HepG2 (cell line): Measurements from ENCODE around the gene AGAP1. TPM values are rescaled to one million over a fixed set of nuclear protein-coding genes. Genes with fewer than 3 reads are reported as not detected.
A peak's percentile ranks its signal among the peaks of the same experiment; 100 is the strongest.

Experiments
- ATAC-seq: fragments of 200-7000 bp; cut with Tn5 transposase; 3 replicates; pipeline ENCODE4 v1.9.1; 2020; ENCODE audit warnings: mild to moderate bottlenecking, moderate library complexity
- BruUV-seq: library from RNA; stranded (reverse); fragments of 400-500 nt; replicated peaks from 2 replicates; lab custom pipeline; 2021; lab: Mats Ljungman, UMichigan
- CTCF ChIA-PET: fragments of 300-600 bp; formaldehyde crosslinking; extraction: SDS; loops from one replicate; lab custom pipeline; 2021; ENCODE audit warnings: low total read pairs, inconsistent platforms, low intra/inter-chr PET ratio; lab: Yijun Ruan, JAX
- POLR2A ChIA-PET: fragments of 350-600 bp; sonication (Branson Sonifier 250); formaldehyde crosslinking; loops from one replicate; lab custom pipeline; 2020; ENCODE audit warnings: antibody characterized with exemption, inconsistent platforms; lab: Yijun Ruan, JAX
- DNase-seq: peaks from one replicate; pipeline ENCODE4 v3.0.0-alpha.2; 2015; ENCODE audit warnings: low spot score
- FAIRE-seq: peaks from 3 replicates; lab custom pipeline; 2011; peaks lifted over from hg19 to GRCh38; lab: Jason Lieb, UNC
- H2AFZ ChIP-seq: one replicate; pipeline ENCODE4 v1.6.1; 2011; ENCODE audit warnings: low read length, inconsistent platforms
- H3K27ac ChIP-seq: fragments of 300-600 bp; 3 replicates; pipeline ENCODE4 v1.8.0; 2011; ENCODE audit warnings: mixed run types, mild to moderate bottlenecking, mixed read lengths, low read length, inconsistent platforms; ENCODE audit not compliant: insufficient read depth; ENCODE audit errors: extremely low read length
- H3K27me3 ChIP-seq, 2 experiments: fragments of 200-600 bp in 1 of 2; 2 replicates in 1 of 2; 3 replicates in 1 of 2; pipeline versions ENCODE4 v1.6.0 to v1.8.0; 2011; ENCODE audit warnings: low read length in 2 of 2, mild to moderate bottlenecking in 2 of 2, moderate library complexity in 2 of 2, inconsistent platforms in 1 of 2; ENCODE audit not compliant: insufficient read depth in 2 of 2, control insufficient read depth in 1 of 2
- H3K36me3 ChIP-seq, 2 experiments: fragments of 200-600 bp in 1 of 2; replicated peaks in 1 of 2; 2 replicates in 1 of 2; 3 replicates in 1 of 2; pipeline versions ENCODE4 v1.5.1 to v1.8.0; 2011; ENCODE audit warnings: low read length in 2 of 2, inconsistent platforms in 1 of 2; ENCODE audit not compliant: insufficient read depth in 2 of 2, control insufficient read depth in 1 of 2
- H3K4me1 ChIP-seq: 2 replicates; pipeline ENCODE4 v1.5.1; 2012; ENCODE audit warnings: low read length, inconsistent platforms; ENCODE audit not compliant: insufficient read depth
- H3K4me2 ChIP-seq: 2 replicates; pipeline ENCODE4 v1.6.0; 2011; ENCODE audit warnings: low read depth, low read length, inconsistent platforms
- H3K4me3 ChIP-seq, 3 experiments: fragments of 200-600 bp in 1 of 3; sonication (generic), shearing (Covaris generic) in 1 of 3; replicated peaks in 1 of 3; 2 replicates each; pipeline ENCODE4 v1.5.1; 2011 to 2016; ENCODE audit warnings: low read length in 3 of 3, inconsistent platforms in 2 of 3, low read depth in 2 of 3, mild to moderate bottlenecking in 2 of 3, control low read depth in 1 of 3, mixed read lengths in 1 of 3; ENCODE audit not compliant: insufficient read depth in 1 of 3
- H3K79me2 ChIP-seq: one replicate; pipeline ENCODE4 v1.6.1; 2011; ENCODE audit warnings: low read length, inconsistent platforms; ENCODE audit not compliant: insufficient read depth
- H3K9ac ChIP-seq: 2 replicates; pipeline ENCODE4 v1.6.0; 2011; ENCODE audit warnings: mild to moderate bottlenecking, low read depth, low read length, inconsistent platforms; ENCODE audit not compliant: insufficient read depth
- H3K9me3 ChIP-seq: 2 replicates; pipeline ENCODE4 v1.5.1; 2012; ENCODE audit warnings: mild to moderate bottlenecking, low read length
- H4K20me1 ChIP-seq: 2 replicates; pipeline ENCODE4 v1.6.0; 2011; ENCODE audit warnings: inconsistent platforms, mild to moderate bottlenecking, low read length, moderate library complexity; ENCODE audit not compliant: insufficient read depth
- ATF7 ChIP-seq, 2 experiments: fragments of 450-650 bp in 1 of 2; sonication (generic) in 1 of 2; formaldehyde crosslinking in 1 of 2; IDR thresholded peaks; 2 replicates each; pipeline versions ENCODE4 v1.4.0 to v1.6.1; 2016 to 2020; ENCODE audit warnings: antibody characterized with exemption in 1 of 2, mild to moderate bottlenecking in 1 of 2, missing genetic modification reagents in 1 of 2
- HDAC1 ChIP-seq: sonication (generic); formaldehyde crosslinking; IDR thresholded peaks from 2 replicates; pipeline ENCODE4 v1.5.1; 2020; ENCODE audit warnings: mild to moderate bottlenecking, missing genetic modification reagents
- HNF4A ChIP-seq: sonication (generic); formaldehyde crosslinking; IDR thresholded peaks from 2 replicates; pipeline ENCODE4 v1.4.0; 2020; ENCODE audit warnings: missing genetic modification reagents
- REXO4 ChIP-seq: sonication (generic); formaldehyde crosslinking; IDR thresholded peaks from 2 replicates; pipeline ENCODE4 v1.8.0; 2022; ENCODE audit warnings: missing genetic modification reagents, mild to moderate bottlenecking, borderline replicate concordance
- RXRA ChIP-seq: sonication (generic); formaldehyde crosslinking; IDR thresholded peaks from 2 replicates; pipeline ENCODE4 v1.5.1; 2020; ENCODE audit warnings: missing genetic modification reagents
- SAP130 ChIP-seq: IDR thresholded peaks from 2 replicates; pipeline ENCODE4 v1.6.1; 2016; ENCODE audit warnings: low read depth
- SIX1 ChIP-seq: sonication (generic); formaldehyde crosslinking; IDR thresholded peaks from 2 replicates; pipeline ENCODE4 v1.4.0; 2020; ENCODE audit warnings: missing genetic modification reagents, borderline replicate concordance
- STAG1 ChIP-seq: sonication (generic); formaldehyde crosslinking; IDR thresholded peaks from 2 replicates; pipeline ENCODE4 v1.4.0; 2020; ENCODE audit warnings: missing genetic modification reagents
- TEAD3 ChIP-seq: optimal IDR thresholded peaks from 2 replicates; pipeline ENCODE3; 2016; ENCODE audit warnings: borderline replicate concordance
- TFAP4 ChIP-seq: sonication (generic); IDR thresholded peaks from 2 replicates; pipeline ENCODE4 v1.6.1; 2016; ENCODE audit warnings: low read depth, borderline replicate concordance
- TFDP1 ChIP-seq: IDR thresholded peaks from 2 replicates; pipeline ENCODE4 v1.6.1; 2016; ENCODE audit warnings: missing compliant biosample characterization, missing genetic modification reagents, borderline replicate concordance
- TFE3 ChIP-seq: IDR thresholded peaks from 2 replicates; pipeline ENCODE4 v1.6.1; 2016
- USF2 ChIP-seq, 2 experiments: sonication (generic) in 1 of 2; formaldehyde crosslinking in 1 of 2; IDR thresholded peaks; 2 replicates each; pipeline versions ENCODE4 v1.5.1 to v1.6.1; 2011 to 2020; ENCODE audit warnings: borderline replicate concordance in 1 of 2, low read depth in 1 of 2, low read length in 1 of 2, mild to moderate bottlenecking in 1 of 2, missing genetic modification reagents in 1 of 2, moderate library complexity in 1 of 2
- YEATS4 ChIP-seq: sonication (generic); formaldehyde crosslinking; IDR thresholded peaks from 2 replicates; pipeline ENCODE4 v1.4.0; 2020; ENCODE audit warnings: missing genetic modification reagents, borderline replicate concordance
- ZNF354B ChIP-seq: sonication (generic); formaldehyde crosslinking; IDR thresholded peaks from 2 replicates; pipeline ENCODE4 v1.8.0; 2022; ENCODE audit warnings: mild to moderate bottlenecking, missing genetic modification reagents
- ZNF782 ChIP-seq: sonication (generic); formaldehyde crosslinking; IDR thresholded peaks from 2 replicates; pipeline ENCODE4 v1.4.0; 2020; ENCODE audit warnings: missing genetic modification reagents, mild to moderate bottlenecking, borderline replicate concordance
- WGBS: methylation state at CpG from one replicate; pipeline ENCODE4 v1.1.6; 2017; ENCODE audit warnings: low lambda C conversion rate; 5-methylcytosine and 5-hydroxymethylcytosine counted together
- in situ Hi-C: cut with HindIII; loops from 2 replicates; pipeline ENCODE4 v1.10.0; 2017; ENCODE audit warnings: low pct_unique_long_range_greater_than_20kb; ENCODE audit not compliant: extremely low pct_ligation_motif_present
- intact Hi-C: fragments of 100-400 bp; cut with micrococcal nuclease; formaldehyde crosslinking; loops from one replicate; pipeline ENCODE4 v1.10.0; 2022; ENCODE audit not compliant: unreplicated experiment
- polyA plus RNA-seq, 8 experiments: library from polyadenylated mRNA; depleted of rRNA in 3 of 8; stranded (reverse) in 7 of 8; unstranded in 1 of 8; fragments of >200 nt; fragmentation: Illumina TruSeq in 4 of 8; extraction: Trizol in 4 of 8; gene quantifications; 2 replicates each; pipeline versions ENCODE4 v1.2.1 to v1.2.3, GENCODE V29; 2011 to 2016; ENCODE audit warnings: low read depth in 4 of 8, missing spikeins in 1 of 8, mixed read lengths in 1 of 8; ENCODE audit not compliant: insufficient read depth in 1 of 8
- total RNA-seq, 5 experiments: library from RNA; depleted of rRNA; stranded (reverse); fragments of >200 nt; fragmentation: Illumina TruSeq; extraction: Trizol; gene quantifications; 2 replicates each; pipeline ENCODE4 v1.2.3, GENCODE V29; 2016; ENCODE audit warnings: low read depth in 1 of 5

The AGAP1 gene
- total and polyA plus RNA-seq, 2 of the 13 experiments (the other 11 are each of a cell fraction or from before 2014, with no cell fraction given), result 21.2 to 32.7 TPM

GRCh38 chr2:235614900-235615712 is 121.3 kb downstream of the AGAP1 start:
- FAIRE-seq, result peak; percentile 83
- H3K79me2 ChIP-seq, result peaks cover 24% of the 10 kb centered on the region
- ATAC-seq, result peak; percentile 87
- no peak overlapping the region for H2AFZ ChIP-seq
- H3K9me3 ChIP-seq, result no peaks in the 10 kb centered on the region
- no TSS peak for BruUV-seq
- in situ Hi-C loops, result no loop called here
- peaks cover 31% of the 10 kb centered on the region for H4K20me1 ChIP-seq
- 49% methylated on average over 8 of the region's 11 CpGs for WGBS
- peaks cover 29% of the 10 kb centered on the region for H3K4me1 ChIP-seq
- DNase-seq, result peak; percentile 53
- H3K4me2 ChIP-seq, result peak overlapping the region; percentile 73
- 0 out of 2 replicates have a peak overlapping the region, but pooled peaks have one; percentile 25 for H3K9ac ChIP-seq
- H3K4me3 ChIP-seq, result peak overlapping the region in 2 of 3 experiments; percentile 36 to 52; a peak in 4 of 6 replicates
- H3K27me3 ChIP-seq, result no peaks in the 10 kb centered on the region
- ChIA-PET CTCF (no interaction called here), POLR2A (no interaction called here)
- H3K36me3 ChIP-seq, result no peaks in the 10 kb centered on the region
- intact Hi-C loops, result loop anchor here (5.0 kb wide), 1 partner anchor 32 kb away; no protein-coding TSS in a partner anchor
- peak overlapping the region; percentile 35 for H3K27ac ChIP-seq
- peak; percentile 15 for TF ChIP-seq TEAD3 (CRISPR knock-in tag)
- TF ChIP-seq ATF7 (IDR thresholded peaks at IDR 0.05), result no peak
- no peak for TF ChIP-seq ATF7 (CRISPR knock-in tag; IDR thresholded peaks at IDR 0.05)
- TF ChIP-seq YEATS4 (CRISPR knock-in tag), result peak; percentile 26; the same call in 1 of the 2 replicates
- peak; percentile 26; the same call in 1 of the 2 replicates for TF ChIP-seq HDAC1 (CRISPR knock-in tag)
- peak; percentile 89 for TF ChIP-seq TFE3 (CRISPR knock-in tag)
- TF ChIP-seq ZNF782 (CRISPR knock-in tag), result no peak
- TF ChIP-seq TFAP4, result 0 out of 2 replicates have a peak, but pooled peaks have one; percentile 6
- TF ChIP-seq SIX1 (CRISPR knock-in tag), result no peak
- TF ChIP-seq STAG1 (CRISPR knock-in tag), result no peak
- TF ChIP-seq SAP130 (CRISPR knock-in tag), result peak; percentile 54
- TF ChIP-seq HNF4A, result peak; percentile 7; the same call in 1 of the 2 replicates
- TF ChIP-seq RXRA (CRISPR knock-in tag), result 0 out of 2 replicates have a peak, but pooled peaks have one; percentile 45
- peak; percentile 52; the same call in 1 of the 2 replicates for TF ChIP-seq TFDP1 (CRISPR knock-in tag)
- no peak for TF ChIP-seq ZNF354B (CRISPR knock-in tag)
- TF ChIP-seq USF2 (IDR thresholded peaks at IDR 0.05; ENCODE audit: low read depth, low read length), result peak; percentile 81
- peak; percentile 84; the same call in 1 of the 2 replicates for TF ChIP-seq USF2 (CRISPR knock-in tag; IDR thresholded peaks at IDR 0.05; ENCODE audit: borderline replicate concordance)
- TF ChIP-seq REXO4 (CRISPR knock-in tag), result no peak
